GM18519 (cell line): ENCODE results near the gene ULK1.
"Not testable (repeated sequence)": the region's sequence is repeated elsewhere in the genome, so short reads cannot be mapped to it uniquely, and the experiment has no call there.

ENCODE experiments used
- ATAC-seq: cut with Tn5 transposase; IDR thresholded peaks from one replicate; pipeline ENCODE4 v1.9.1; 2021; ENCODE audit warnings: mild to moderate bottlenecking, moderate library complexity; ENCODE audit not compliant: unreplicated experiment, low FRiP score

Gene ULK1

GRCh38 chr12:131885076-131885475, 9.3 kb upstream of the ULK1 start:
- not testable (repeated sequence) for ATAC-seq

DNA sequence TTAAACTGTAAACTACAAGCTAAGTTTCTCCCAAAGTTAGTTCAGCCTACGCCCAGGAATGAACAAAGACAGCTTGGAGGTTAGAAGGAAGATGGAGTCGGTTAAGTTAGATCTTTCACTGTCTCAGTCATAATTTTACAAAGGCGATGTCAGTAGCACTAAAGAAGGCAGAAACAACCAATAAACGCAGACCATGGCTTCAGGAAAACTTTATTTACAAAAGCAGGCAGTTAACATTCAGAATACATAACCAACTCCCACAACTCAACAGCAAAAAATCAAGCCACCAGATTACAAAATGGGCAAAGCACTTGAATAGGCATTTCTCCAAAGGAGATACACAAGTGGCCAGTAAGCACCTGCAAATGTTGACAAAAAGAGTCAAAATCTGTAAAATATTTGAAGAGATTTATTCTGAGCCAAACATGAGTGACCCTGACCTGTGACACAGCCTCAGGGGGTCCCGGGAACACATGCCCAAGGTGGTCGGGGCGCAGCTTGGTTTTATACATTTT, 8.8 kb upstream of the ULK1 start:
- no peak for ATAC-seq

DNA sequence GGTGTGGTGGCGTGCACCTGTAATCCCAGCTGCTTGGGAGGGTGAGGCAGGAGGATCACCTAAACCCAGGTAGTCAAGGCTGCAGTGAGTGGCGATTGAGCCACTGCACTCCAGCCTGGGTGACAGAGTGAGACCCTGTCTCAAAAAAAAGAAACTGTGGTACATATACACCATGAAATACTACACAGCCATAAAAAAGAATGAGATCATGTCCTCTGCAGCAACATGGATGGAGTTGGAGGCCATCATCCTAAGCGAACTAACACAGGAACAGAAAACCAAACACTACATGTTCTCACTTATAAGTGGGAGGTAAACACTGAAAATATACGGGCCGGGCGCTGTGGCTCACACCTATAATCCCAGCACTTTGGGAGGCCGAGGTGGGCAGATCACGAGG, 2.7 kb upstream of the ULK1 start:
- not testable (repeated sequence) for ATAC-seq

DNA sequence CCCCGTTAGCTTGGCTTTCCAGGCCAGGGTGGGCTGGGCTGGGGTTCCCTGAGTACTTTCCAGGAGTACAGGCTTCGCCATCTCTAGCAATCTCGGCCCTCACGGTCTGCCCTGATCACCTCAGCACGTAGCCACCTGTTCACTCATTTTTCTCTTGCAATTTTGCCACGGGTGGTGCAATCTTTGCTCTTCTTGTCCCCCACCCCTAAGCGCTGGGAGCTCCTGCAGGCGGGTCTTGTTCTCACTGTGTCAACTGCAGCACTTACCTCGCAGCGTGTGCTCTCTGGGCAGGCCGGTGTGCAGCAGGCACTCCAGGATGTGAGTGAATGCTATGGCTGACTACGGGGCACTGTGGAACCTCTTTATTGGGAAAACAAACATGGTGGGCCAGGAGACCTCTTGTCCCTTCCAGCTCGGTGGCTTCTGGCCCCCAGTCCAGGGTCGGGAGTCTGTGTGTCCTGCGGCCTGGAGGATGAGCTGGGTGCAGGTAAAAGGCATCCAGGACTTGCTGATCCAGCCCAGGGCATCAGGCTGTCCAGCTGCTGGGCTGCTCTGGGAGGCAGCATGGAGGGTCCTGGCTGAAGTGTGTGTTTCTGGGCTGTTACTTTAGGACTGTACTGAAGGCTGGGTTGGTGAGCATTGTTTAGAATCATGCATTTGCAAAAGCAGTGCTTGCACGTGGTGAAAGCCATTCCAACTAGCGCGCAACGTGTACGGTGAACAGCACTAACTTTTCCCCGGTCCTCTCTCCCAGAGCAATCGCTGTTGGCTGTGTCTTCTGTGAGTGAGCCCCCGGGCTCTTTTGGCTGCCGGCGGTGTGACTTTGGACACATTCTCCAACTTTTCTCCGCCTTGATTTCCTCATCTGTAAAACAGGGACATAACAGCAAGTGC, 1.5 kb upstream of the ULK1 start:
- no peak for ATAC-seq

DNA sequence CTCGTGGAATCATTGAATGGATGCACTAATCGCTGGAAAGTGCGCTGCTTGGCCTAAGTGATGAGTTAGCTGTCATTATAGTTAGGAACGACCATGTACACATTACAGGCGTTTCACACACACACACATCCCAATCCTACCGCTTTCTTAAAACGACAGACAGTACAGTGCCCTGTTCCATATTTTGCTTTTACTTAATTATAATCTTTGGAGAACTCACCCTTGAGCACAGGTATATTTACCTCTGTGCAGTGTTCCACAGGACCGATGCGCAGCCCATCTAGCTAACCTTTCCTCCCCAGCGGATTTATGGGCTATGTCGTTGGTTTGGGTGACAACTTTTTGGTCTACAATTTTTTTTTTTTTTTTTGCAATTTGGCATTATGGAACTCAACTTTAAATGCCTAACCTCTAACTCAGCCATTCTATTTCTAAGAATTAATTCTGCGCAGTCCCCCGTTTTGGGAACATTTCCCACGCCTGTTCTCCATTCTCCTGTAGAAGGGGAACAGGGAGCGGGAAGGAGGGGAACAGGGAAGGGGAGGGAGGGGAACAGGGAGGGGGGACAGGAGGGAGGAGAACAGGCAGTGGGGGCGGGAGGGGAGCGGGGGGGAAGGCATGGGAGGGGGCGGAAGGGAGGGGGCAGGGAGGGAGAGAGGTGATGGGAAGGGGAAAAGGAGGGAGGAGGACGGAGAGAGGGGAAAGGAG, 663 bp upstream of the ULK1 start:
- ATAC-seq, result no peak

- ATAC-seq, result no peak
Measured at GRCh38 chr12:131894981-131895639, 688 bp downstream of the ULK1 start.

DNA sequence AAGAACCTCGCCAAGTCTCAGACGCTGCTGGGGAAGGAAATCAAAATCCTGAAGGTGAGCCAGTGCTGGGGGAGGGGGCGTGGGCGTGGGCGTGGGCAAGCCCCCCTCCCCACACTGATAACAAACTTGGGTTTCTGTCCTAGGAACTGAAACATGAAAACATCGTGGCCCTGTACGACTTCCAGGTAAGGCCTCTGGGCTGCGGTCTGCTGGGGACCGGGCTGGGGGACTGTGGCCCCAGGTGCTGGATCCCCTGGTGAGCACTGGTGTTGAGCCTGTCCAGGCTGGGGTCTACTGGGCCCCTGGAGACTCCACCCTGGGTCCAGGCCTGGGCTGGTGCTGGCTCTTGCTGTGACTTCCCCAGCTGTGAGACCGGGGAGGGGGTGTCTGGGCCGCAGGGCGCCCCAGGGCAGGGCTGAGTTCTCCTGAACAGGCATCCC, 1.2 kb downstream of the ULK1 start:
- no peak for ATAC-seq

DNA sequence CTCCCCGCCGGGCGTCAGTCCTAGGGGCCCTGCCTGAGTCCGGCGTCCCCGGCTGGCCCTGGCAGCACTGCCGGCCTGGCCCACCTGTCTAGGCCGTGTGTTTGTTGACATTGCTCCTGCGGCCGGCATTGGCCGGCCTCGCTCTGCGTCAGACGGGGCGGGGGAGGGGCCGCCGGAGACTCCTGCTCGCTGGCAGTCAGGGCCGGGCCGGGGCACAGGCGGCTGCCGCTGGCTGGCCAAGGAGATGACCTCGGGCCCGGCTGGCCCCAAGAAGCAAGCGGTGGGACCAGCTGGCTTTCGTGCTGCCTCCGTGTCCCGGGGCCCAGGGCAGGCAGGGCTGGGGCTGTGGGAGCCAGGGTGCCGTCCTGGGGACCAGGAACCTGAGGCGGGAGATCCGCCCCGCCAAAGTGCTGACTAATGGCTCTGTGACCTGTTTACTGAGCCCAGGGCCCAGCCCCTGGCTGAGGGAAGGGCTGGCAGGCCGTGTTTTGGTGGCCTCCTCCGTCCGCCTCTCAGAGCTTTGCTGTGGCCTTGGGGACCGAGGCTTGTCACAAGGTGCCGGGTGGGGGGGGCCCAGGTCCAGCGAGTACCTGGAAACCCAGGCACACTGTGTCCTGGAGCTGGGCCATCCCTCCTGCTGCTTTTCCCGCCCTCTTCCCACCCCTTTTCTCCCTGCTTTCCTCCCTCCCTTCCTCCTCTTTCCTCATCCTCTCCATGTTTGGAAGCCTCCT, 1.8 kb downstream of the ULK1 start:
- ATAC-seq, result no peak

GRCh38 chr12:131896811-131897270, 2.4 kb downstream of the ULK1 start:
- ATAC-seq, result no peak

DNA sequence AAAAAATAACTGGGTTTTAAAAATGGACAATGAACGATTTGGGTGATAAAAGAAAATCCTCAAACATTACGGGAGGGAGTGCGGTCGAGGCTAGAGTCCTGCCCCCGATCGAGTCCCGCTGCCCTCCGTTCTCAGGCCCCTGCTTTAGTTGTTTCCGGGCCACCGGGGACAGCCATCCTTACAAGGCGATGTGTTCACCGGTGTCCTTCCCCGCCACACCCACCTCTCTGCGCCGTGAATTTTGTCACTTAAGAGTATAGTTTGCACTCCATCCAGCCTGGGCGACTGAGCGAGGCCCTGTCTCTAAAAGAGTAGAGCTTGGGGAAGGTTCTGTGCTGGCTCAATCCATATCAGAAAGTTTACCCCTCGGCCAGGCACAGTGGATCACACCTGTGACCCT, 2.9 kb downstream of the ULK1 start:
- ATAC-seq, result no peak

DNA sequence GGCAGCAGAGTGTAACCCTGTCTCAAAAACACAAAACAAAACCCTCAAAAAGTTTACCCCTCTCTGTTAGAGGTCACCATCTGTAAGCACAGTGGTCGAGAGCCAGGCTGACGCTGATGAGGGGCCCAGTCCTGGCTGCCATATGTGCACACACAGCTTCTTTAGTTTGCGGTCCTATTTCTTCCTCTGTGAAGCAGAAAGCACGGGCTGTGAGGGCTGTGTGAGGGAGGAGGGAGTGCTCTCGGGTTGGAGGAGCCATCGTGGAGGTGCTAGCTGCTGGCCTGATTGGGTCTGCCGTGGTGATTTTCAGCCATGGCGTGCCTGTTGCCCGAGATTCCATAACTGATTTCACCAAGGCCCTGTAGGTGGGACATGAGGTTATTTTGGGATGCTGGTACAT, 3.5 kb downstream of the ULK1 start:
- ATAC-seq, result no peak

DNA sequence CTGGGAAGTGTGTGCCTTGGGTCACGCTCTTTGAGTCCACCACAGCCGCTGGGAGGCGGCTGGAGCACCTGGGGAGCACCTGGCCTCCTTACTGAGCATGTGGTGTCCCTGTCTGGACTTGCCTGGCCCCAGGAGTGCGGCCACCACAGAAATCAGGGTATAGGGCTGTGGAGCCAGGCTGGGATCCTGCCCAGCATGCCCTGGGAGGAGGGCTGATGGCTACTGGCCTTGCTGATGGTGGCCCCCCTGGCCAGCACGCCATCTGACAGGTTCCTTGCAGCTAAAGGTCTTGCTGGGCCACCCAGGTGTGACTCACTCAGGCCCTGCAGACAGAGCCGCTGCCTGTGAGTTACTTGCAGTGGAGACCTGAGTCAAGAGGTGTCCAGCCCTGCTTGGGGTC, 6.0 kb downstream of the ULK1 start:
- no peak for ATAC-seq

- ATAC-seq, result no peak
Measured at GRCh38 chr12:131901431-131902331, 7.3 kb downstream of the ULK1 start.

DNA sequence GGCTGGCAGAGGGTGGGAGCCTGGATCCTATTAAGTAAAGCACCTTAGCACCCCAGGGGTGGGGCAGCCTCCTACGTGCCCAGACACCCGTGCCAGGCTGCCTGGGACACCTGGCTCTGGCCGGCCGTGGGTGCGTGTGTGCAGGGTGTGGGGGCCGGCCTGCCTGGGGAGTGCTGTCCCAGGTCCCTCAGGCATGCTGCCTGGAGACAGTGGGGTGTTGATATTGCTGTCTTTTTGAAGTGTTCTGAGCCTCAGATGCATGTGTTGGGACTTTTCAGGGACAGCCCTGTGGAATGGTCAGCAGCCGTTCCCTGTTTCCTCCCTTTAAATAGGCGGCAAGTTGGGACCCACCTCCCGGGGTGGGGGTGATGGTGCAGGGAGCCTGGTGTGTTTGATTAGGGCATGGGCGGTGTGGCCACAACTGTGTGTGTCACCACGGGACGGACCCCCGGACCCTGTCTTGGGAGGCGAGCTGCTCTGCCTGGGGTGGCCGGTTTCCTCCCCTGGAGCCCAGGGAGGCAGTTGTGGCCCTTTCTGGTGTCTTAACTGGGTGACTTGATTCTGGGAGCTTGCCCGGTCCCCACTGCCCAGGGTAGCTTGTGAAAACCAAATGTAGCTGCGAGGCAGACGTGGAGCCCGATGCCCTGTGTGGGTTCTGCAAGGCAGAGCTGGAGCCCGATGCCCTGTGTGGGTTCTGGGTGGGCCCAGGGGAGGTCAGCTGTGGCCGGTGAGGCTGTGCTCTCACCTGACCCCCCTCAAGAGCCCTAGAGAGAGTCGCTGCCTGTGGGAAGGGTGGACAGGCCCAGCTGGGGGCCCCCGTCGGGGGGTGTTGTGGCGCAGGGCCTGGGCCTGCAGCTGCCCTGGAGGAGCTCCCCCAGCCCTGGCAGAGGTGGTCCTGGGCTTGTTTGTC, 8.2 kb downstream of the ULK1 start:
- ATAC-seq, result no peak

DNA sequence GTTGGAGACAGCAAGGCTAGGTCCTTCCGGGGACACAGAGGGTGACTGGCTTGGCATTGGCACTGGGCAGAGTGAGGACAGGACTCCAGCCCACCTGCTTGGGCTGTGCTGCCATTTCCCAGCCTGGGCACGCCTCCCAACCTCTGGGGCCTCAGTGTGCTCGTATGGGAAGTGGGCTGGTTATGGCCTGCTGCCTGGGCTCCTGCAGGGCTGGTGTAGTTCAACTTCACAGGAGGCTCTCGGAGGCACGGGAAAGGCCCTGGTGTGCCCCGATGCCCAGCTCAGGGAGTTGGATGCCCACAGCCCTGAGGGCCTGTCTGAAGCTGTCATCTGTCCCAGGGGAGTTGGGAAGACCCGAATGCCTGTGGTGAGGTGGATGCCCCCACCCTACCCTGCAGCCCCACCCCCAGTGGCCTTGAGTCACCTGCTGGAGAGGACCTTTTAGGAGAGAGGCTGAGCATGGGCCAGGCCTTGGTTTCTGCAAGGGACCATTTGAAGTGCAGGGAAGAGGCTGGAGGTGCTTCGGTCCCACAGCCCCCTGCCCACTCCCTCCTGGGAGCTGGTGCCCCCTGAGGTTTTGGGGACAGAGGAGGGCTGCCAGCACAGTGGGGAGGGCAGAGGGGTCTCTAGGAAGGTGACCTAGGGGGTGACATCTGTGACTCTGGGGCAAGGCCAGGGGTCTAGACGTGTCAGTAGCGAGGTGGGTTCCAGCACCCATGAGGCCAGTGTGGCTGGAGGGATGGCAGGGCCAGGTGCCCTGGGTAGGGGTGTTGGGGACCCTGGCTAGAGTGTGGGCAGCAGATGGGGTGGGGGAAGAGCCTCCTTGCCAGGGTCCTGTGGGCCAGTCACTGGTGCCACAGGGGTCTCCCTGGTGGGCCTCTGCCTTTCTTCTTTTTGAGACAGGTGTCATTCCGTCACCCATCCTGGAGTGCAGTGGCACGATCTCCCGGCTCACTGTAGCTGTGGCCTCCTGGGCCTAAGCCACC, 9.1 kb downstream of the ULK1 start:
- no peak for ATAC-seq

DNA sequence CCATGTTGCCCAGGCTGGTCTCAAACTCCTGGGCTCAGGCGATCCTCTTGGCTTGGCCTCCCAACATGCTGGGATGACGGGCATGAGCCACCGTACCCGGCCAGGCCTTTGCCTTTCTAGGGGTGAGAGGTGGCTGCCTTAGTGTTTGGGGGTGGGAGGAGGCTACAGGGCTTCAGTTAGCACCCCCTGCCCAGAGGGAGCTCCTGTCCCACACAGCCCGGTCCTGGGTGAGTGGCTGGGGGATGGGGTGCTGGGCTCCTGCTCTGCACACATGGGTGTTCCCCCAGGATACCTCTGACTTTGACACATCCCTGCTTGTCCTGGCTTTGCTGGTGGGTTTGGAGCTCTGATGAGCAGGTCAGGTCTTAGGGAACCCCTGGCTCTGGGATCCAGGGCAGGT, 9.9 kb downstream of the ULK1 start:
- ATAC-seq, result no peak

DNA sequence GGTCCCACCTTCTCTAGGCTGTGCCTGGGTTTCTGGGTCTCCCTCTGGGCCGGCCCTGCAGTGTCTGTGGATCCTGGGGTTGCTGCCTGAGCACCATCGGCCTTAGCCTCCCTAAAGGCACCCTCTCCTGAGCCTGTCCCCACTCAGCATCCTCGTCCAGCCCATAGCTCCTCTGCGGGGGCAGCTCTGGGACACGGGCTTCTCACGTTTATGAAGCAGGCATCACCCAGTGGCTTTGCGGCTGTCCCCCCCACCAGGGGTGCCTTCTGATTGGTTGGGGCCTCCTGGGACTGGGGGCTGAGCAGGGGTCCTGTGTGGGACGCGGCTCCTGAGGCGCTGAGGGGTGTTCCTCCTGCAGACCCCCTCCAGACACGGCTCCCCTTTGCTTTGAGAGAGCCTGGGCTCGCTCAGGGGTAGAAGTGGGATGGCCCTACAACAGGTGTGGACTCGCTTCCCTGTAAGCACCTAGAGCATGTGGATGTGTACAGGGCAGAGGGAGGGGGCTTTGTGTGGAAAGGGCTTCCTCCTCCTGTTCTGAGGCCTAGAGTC, 10.7 kb downstream of the ULK1 start:
- ATAC-seq, result no peak
